Tibial artery (tissue), 4 donors: ENCODE results near the gene PITPNM2.
A peak's percentile ranks its signal among the peaks of the same experiment; 100 is the strongest.

ENCODE experiments used
- DNase-seq, 2 donors: peaks; one replicate each; pipeline ENCODE4 v3.0.0-alpha.2; 2019
- H3K27ac ChIP-seq, 2 donors: fragments of 200-600 bp; sonication (generic) in 1 of 2; 1 replicate in 1 of 2; 2 replicates in 1 of 2; pipeline ENCODE4 v1.5.1; 2018 to 2019; ENCODE audit warnings: mild to moderate bottlenecking in 1 of 2
- H3K27me3 ChIP-seq, 2 donors: fragments of 200-600 bp; sonication (generic) in 1 of 2; one replicate each; pipeline versions ENCODE4 v1.5.1 to v1.6.0; 2016 to 2019
- H3K36me3 ChIP-seq, 3 donors: fragments of 200-600 bp; sonication (generic) in 2 of 3; one replicate each; pipeline ENCODE4 v1.5.1; 2016 to 2019; ENCODE audit warnings: mild to moderate bottlenecking in 2 of 3
- H3K4me1 ChIP-seq, 4 donors: fragments of 200-600 bp; sonication (generic) in 2 of 4; 1 replicate in 3 of 4; 2 replicates in 1 of 4; pipeline ENCODE4 v1.5.1; 2016 to 2019
- H3K4me3 ChIP-seq, 2 donors: fragments of 200-600 bp; sonication (generic) in 1 of 2; 1 replicate in 1 of 2; 2 replicates in 1 of 2; pipeline ENCODE4 v1.5.1; 2018 to 2019; ENCODE audit warnings: mild to moderate bottlenecking in 2 of 2
- H3K9me3 ChIP-seq, 3 donors: fragments of 200-600 bp; sonication (generic) in 1 of 3; one replicate each; pipeline ENCODE4 v1.5.1; 2016 to 2019
- intact Hi-C: fragments of 100-400 bp; cut with DNase I; formaldehyde crosslinking; loops from one replicate; pipeline ENCODE4 v1.15.0; 2023; ENCODE audit warnings: low total_unique reads
- TF ChIP-seq, protein P1 (sequence below), 2 experiments: fragments of 200-600 bp in 1 of 2; fragments of 450-650 bp in 1 of 2; IDR thresholded peaks; one replicate each; pipeline ENCODE4 v1.5.1; 2017 to 2019; ENCODE audit warnings: antibody characterized with exemption in 2 of 2, mild to moderate bottlenecking in 1 of 2, moderate library complexity in 1 of 2

PITPNM2 gene

DNA sequence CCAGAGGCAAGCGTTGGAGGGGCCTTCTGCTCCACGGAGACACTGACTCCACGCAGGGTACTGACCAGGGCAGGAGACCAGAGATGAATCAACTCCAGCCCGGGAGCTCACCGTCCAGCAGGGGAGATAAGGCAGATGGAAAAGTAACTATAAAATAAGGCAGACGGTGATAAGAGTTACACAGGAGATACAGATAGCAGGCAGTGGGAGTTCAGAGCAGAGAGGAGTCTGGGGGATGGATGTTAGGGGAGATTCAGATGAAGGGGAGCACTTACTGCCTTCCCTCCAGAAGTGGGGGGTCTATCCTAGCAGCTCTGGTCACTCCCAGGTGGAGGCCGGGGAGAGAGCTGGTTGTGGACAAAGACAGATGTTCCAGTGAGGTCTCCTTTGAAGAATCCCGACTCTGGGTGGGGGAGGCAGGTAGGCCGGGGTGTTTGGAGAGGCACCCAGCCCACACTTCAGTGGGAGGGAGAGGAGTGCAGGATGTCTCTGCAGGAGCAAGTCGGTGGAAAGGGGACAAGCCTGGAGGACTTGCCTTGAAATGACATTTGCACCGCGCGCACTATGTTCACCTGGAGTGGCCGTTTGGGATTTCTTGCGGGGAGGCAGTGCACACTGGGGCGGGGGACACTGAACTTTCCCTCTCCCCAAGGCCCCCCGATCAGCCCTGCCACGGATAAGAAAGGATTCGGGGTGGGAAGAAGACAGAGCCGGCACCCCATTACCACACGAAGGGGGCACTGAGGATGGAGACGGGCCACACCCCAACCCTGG is 1.2 kb downstream of the PITPNM2 start:
- peaks cover 0 to 19% (median 19%) of the 10 kb centered on the region in 4 donors for H3K4me1 ChIP-seq
- peak overlapping the region; percentile 76 to 81 for H3K27ac ChIP-seq
- intact Hi-C loops = loop anchor here (2.0 to 10.0 kb wide), 4 partner anchors 85 to 165 kb away; partner anchors contain the start of genes ARL6IP4, MPHOSPH9 and MTRFR
- H3K27me3 ChIP-seq = no peaks in the 10 kb centered on the region
- peak overlapping the region; percentile 65 to 85 for H3K4me3 ChIP-seq
- no peaks in the 10 kb centered on the region for H3K36me3 ChIP-seq
- no peaks in the 10 kb centered on the region for H3K9me3 ChIP-seq
- DNase-seq = no peak
- TF ChIP-seq, protein P1, sequence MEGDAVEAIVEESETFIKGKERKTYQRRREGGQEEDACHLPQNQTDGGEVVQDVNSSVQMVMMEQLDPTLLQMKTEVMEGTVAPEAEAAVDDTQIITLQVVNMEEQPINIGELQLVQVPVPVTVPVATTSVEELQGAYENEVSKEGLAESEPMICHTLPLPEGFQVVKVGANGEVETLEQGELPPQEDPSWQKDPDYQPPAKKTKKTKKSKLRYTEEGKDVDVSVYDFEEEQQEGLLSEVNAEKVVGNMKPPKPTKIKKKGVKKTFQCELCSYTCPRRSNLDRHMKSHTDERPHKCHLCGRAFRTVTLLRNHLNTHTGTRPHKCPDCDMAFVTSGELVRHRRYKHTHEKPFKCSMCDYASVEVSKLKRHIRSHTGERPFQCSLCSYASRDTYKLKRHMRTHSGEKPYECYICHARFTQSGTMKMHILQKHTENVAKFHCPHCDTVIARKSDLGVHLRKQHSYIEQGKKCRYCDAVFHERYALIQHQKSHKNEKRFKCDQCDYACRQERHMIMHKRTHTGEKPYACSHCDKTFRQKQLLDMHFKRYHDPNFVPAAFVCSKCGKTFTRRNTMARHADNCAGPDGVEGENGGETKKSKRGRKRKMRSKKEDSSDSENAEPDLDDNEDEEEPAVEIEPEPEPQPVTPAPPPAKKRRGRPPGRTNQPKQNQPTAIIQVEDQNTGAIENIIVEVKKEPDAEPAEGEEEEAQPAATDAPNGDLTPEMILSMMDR (IDR thresholded peaks at IDR 0.05) = no peak

DNA sequence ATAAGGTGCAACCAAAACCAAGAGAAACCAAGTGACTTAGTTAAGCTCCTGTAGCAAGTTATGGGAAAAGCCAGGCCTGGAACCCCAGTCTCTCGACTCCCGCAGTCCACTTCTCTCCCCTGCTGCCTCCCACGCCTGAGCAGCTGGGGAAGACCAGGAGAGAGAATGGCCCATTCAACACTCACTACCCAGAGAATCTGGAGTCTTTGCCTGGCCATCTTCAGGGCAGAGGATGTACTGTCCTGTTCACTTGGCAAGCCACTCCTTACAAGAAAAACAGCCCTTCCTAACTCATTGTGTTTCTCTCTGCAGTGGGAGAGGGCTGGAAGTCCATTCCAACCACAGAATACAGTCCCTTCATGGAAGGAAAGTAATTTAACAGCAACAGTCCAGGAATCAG is 1.8 kb downstream of the PITPNM2 start:
- no peaks in the 10 kb centered on the region for H3K36me3 ChIP-seq
- no peak overlapping the region for H3K4me3 ChIP-seq
- H3K27ac ChIP-seq = peak overlapping the region; percentile 76 to 81
- no peaks in the 10 kb centered on the region for H3K9me3 ChIP-seq
- H3K4me1 ChIP-seq = peaks cover 0 to 20% (median 19%) of the 10 kb centered on the region in 4 donors
- H3K27me3 ChIP-seq = no peaks in the 10 kb centered on the region
- intact Hi-C loops = loop anchor here (10.0 kb wide), 1 partner anchor 164 kb away; the partner anchor contains the start of gene ARL6IP4
- TF ChIP-seq, protein P1 (IDR thresholded peaks at IDR 0.05) = no peak
- DNase-seq = no peak

DNA sequence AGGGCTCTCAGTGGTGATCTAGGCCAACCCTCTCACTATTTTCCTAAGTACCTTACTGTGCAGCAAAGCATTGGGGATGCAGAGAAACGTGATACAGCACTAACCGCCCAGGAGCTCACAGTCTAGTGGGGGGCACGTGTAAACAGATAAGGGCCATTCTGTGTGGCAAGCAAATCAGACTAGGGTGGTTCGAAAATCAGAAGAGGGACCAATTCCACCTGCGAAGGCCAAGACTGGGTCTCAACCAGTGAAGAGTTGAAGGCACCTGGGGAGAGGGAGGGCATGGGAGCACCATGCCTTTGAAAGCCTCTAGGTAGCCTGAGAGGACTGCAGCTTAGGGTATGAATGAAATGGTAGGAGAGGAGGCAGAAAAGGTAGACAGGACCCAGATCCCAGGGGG is 2.2 kb downstream of the PITPNM2 start:
- intact Hi-C loops = loop anchor here (10.0 kb wide), 1 partner anchor 164 kb away; the partner anchor contains the start of gene ARL6IP4
- Histone ChIP-seq H3K36me3 (no peaks in the 10 kb centered on the region), H3K27me3 (no peaks in the 10 kb centered on the region), H3K9me3 (no peaks in the 10 kb centered on the region), H3K27ac (no peak overlapping the region), H3K4me1 (peaks cover 0 to 24% (median 19%) of the 10 kb centered on the region in 4 donors), H3K4me3 (no peak overlapping the region)
- TF ChIP-seq, protein P1 (IDR thresholded peaks at IDR 0.05) = no peak
- DNase-seq = no peak

DNA sequence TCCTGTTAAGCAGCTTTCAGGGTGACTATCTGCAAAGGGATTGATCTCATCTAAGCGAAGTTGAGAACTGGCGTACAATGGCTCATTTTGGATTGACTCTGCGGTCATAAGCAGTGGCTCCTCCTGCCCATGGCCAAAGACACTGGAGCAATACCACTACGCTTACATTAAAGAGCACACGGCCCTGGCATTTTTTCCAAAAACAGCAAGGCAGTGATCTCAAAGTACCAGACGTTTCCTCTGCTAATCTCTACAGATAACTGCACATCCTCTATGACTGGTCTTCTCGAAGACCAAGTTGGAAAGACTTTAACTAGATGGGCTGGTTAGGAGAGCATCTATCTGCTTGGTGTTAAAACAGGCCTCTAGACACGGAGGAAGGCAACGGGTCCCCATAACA is 2.7 kb downstream of the PITPNM2 start:
- Histone ChIP-seq H3K4me1 (peaks cover 0 to 28% (median 22%) of the 10 kb centered on the region in 4 donors), H3K9me3 (no peaks in the 10 kb centered on the region), H3K4me3 (no peak overlapping the region), H3K36me3 (no peaks in the 10 kb centered on the region), H3K27ac (no peak overlapping the region), H3K27me3 (no peaks in the 10 kb centered on the region)
- no peak for DNase-seq
- intact Hi-C loops = loop anchor here (10.0 kb wide), 1 partner anchor 163 kb away; the partner anchor contains the start of gene ARL6IP4
- TF ChIP-seq, protein P1 (IDR thresholded peaks at IDR 0.05) = no peak

DNA sequence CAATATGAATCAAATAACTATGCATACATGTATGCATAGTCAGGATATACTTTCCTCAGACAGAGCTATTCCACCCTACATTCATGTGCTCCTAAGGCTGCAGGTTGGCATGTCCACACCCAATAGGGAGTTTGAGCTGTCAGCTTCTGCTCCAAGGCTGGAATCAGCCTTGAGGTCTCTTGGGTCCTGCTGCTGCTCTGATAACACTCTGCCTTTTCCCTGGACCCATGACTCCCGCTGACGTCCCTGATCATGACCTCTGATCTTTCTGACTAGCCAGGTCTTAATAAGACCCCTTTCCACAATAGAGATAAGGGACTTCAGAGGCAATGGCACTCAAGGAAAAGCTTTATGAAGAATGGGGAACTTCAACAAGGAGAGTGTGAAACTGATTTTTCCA is 5.7 kb downstream of the PITPNM2 start:
- H3K4me3 ChIP-seq = no peak overlapping the region
- intact Hi-C loops = loop anchor here (10.0 kb wide), 1 partner anchor 160 kb away; the partner anchor contains the start of gene ARL6IP4
- TF ChIP-seq, protein P1 (IDR thresholded peaks at IDR 0.05) = no peak
- no peaks in the 10 kb centered on the region for H3K27me3 ChIP-seq
- H3K27ac ChIP-seq = no peak overlapping the region
- no peaks in the 10 kb centered on the region for H3K9me3 ChIP-seq
- no peak for DNase-seq
- H3K36me3 ChIP-seq = no peaks in the 10 kb centered on the region
- H3K4me1 ChIP-seq = peaks cover 0 to 49% (median 38%) of the 10 kb centered on the region in 4 donors
